SIG-M5 treated with dmso at 0.1 percent for 504 hours (cell line): Measurements from ENCODE around the gene ANKRD27.
"Not testable (repeated sequence)": the region's sequence is repeated elsewhere in the genome, so short reads cannot be mapped to it uniquely, and the experiment has no call there.

Source experiments
- DNase-seq: peaks from one replicate; lab custom pipeline; 2025; ENCODE audit not compliant: unreplicated experiment; lab: John Stamatoyannopoulos, UW

Gene ANKRD27

GRCh38 chr19:32656379-32656778, 18.6 kb downstream of the ANKRD27 start:
- not testable (repeated sequence) for DNase-seq

GRCh38 chr19:32653599-32653915, 21.4 kb downstream of the ANKRD27 start:
- DNase-seq = no peak

GRCh38 chr19:32652894-32653598, 21.9 kb downstream of the ANKRD27 start:
- no peak for DNase-seq

- not testable (repeated sequence) for DNase-seq
Measured at GRCh38 chr19:32652331-32652730, 22.6 kb downstream of the ANKRD27 start.

- peak; percentile 7 for DNase-seq
Measured at GRCh38 chr19:32651729-32652140, 23.2 kb downstream of the ANKRD27 start.

- no peak for DNase-seq
Measured at GRCh38 chr19:32650671-32651070, 24.3 kb downstream of the ANKRD27 start.

- DNase-seq = no peak
Measured at GRCh38 chr19:32649751-32650150, 25.2 kb downstream of the ANKRD27 start.

GRCh38 chr19:32647361-32647760, 27.6 kb downstream of the ANKRD27 start:
- no peak for DNase-seq

GRCh38 chr19:32646556-32646955, 28.4 kb downstream of the ANKRD27 start:
- no peak for DNase-seq

- DNase-seq = no peak
Measured at GRCh38 chr19:32642771-32643170, 32.2 kb downstream of the ANKRD27 start.

- DNase-seq = no peak
Measured at GRCh38 chr19:32638625-32639024, 36.4 kb downstream of the ANKRD27 start.

- no peak for DNase-seq
Measured at GRCh38 chr19:32637480-32637879, 37.5 kb downstream of the ANKRD27 start.

- no peak for DNase-seq
Measured at GRCh38 chr19:32631381-32631780, 43.6 kb downstream of the ANKRD27 start.

GRCh38 chr19:32630338-32630737, 44.6 kb downstream of the ANKRD27 start:
- no peak for DNase-seq

- DNase-seq = no peak
Measured at GRCh38 chr19:32627714-32628270, 47.2 kb downstream of the ANKRD27 start.

- DNase-seq = no peak
Measured at GRCh38 chr19:32626969-32627368, 48.0 kb downstream of the ANKRD27 start.

GRCh38 chr19:32624410-32624809, 50.6 kb downstream of the ANKRD27 start:
- peak; percentile 13 for DNase-seq

- no peak for DNase-seq
Measured at GRCh38 chr19:32622002-32622401, 53.0 kb downstream of the ANKRD27 start.

- DNase-seq = no peak
Measured at GRCh38 chr19:32619051-32619685, 55.8 kb downstream of the ANKRD27 start.

GRCh38 chr19:32615569-32615968, 59.4 kb downstream of the ANKRD27 start:
- DNase-seq = no peak

GRCh38 chr19:32614916-32615315, 60.1 kb downstream of the ANKRD27 start:
- DNase-seq = no peak

- no peak for DNase-seq
Measured at GRCh38 chr19:32613008-32613407, 62.0 kb downstream of the ANKRD27 start.

GRCh38 chr19:32611161-32611560, 63.8 kb downstream of the ANKRD27 start:
- no peak for DNase-seq
